ENCODE results near the gene RRAS2. TPM values are rescaled to one million over a fixed set of nuclear protein-coding genes. Genes with fewer than 3 reads are reported as not detected.

RRAS2 gene
- total and polyA plus RNA-seq, 9 of the 15 experiments (the other 6 are each of a cell fraction or from before 2014, with no cell fraction given), result 9.4 to 47.5 (median 37.6) TPM

GRCh38 chr11:14362611-14363010 lies 3.6 kb upstream of the RRAS2 start:
- Histone ChIP-seq H2AFZ (ENCODE audit: low read depth, low read length) (no peak overlapping the region), H3K9me1 (ENCODE audit: control insufficient read depth, insufficient read depth, low read length) (no peaks in the 10 kb centered on the region), H4K20me1 (replicated peaks; ENCODE audit: control insufficient read depth, insufficient read depth, low read length) (no peaks in the 10 kb centered on the region), H3K27me3 (ENCODE audit: control insufficient read depth in 2 of 2, insufficient read depth in 2 of 2, low read length in 2 of 2) (peaks cover 0 to 17% of the 10 kb centered on the region in 2 experiments; a peak in 3 of 5 replicates), H3K4me3 (no peak overlapping the region), H3K4me2 (ENCODE audit: insufficient read depth, low read length) (no peak overlapping the region), H3K9ac (ENCODE audit: insufficient read depth in 1 of 2, low read depth in 2 of 2, low read length in 2 of 2) (no peak overlapping the region), H3K4me1 (replicated peaks in 1 of 2; ENCODE audit: control insufficient read depth in 2 of 2, insufficient read depth in 2 of 2, low read length in 2 of 2) (peaks cover 3 to 12% of the 10 kb centered on the region in 2 experiments; a peak in 3 of 5 replicates), H3K9me3 (replicated peaks; ENCODE audit: control insufficient read depth, insufficient read depth, low read depth, low read length) (no peaks in the 10 kb centered on the region), H3K36me3 (ENCODE audit: control insufficient read depth, insufficient read depth, low read length) (no peaks in the 10 kb centered on the region), H3K79me2 (ENCODE audit: control insufficient read depth, insufficient read depth, low read length) (peaks cover 12% of the 10 kb centered on the region), H3K27ac (ENCODE audit: extremely low read depth, low read depth, low read length) (no peak overlapping the region)
- TF ChIP-seq BHLHE40 (IDR thresholded peaks at IDR 0.05; ENCODE audit: low read length), result no peak
- no peak for TF ChIP-seq MNT (conservative IDR thresholded peaks at IDR 0.05)
- TF ChIP-seq ZNF197 (CRISPR knock-in tag; IDR thresholded peaks at IDR 0.05; ENCODE audit: low read depth), result no peak
- TF ChIP-seq KAT8 (IDR thresholded peaks at IDR 0.05; ENCODE audit: low read depth), result no peak
- no peak for TF ChIP-seq NR0B1 (IDR thresholded peaks at IDR 0.05; ENCODE audit: partially characterized antibody)
- no peak for TF ChIP-seq E2F3 (CRISPR knock-in tag; IDR thresholded peaks at IDR 0.05)
- TF ChIP-seq MTA2 (IDR thresholded peaks at IDR 0.05; ENCODE audit: low read depth), result no peak
- TF ChIP-seq, protein P1, sequence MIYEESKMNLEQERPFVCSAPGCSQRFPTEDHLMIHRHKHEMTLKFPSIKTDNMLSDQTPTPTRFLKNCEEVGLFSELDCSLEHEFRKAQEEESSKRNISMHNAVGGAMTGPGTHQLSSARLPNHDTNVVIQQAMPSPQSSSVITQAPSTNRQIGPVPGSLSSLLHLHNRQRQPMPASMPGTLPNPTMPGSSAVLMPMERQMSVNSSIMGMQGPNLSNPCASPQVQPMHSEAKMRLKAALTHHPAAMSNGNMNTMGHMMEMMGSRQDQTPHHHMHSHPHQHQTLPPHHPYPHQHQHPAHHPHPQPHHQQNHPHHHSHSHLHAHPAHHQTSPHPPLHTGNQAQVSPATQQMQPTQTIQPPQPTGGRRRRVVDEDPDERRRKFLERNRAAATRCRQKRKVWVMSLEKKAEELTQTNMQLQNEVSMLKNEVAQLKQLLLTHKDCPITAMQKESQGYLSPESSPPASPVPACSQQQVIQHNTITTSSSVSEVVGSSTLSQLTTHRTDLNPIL (CRISPR knock-in tag; IDR thresholded peaks at IDR 0.05), result no peak
- TF ChIP-seq CBX3 (IDR thresholded peaks at IDR 0.05; ENCODE audit: borderline replicate concordance in 1 of 2, low read length in 2 of 2), result no peak
- TF ChIP-seq STAT5B (CRISPR knock-in tag; IDR thresholded peaks at IDR 0.05), result no peak
- in situ Hi-C loops (cut with MboI), result no loop called here
- DNase-seq (ENCODE audit: extremely low read depth in 1 of 4, low spot score in 3 of 4) (no peak), ATAC-seq (no peak), FAIRE-seq (no peak)
- intact Hi-C loops (cut with micrococcal nuclease), result no loop called here
- WGBS (ENCODE audit: insufficient coverage, low coverage, missing lambda C conversion rate), result 63% methylated on average over 3 of the region's 3 CpGs
- BruUV-seq (replicated peaks), result no TSS peak
- ChIA-PET POLR2A (no interaction called here), CTCF (ENCODE audit: low intra/inter-chr PET ratio) (no interaction called here)
